Measurements from ENCODE around the gene SORCS2. TPM values are rescaled to one million over a fixed set of nuclear protein-coding genes. Genes with fewer than 3 reads are reported as not detected.

SORCS2 gene
- polyA plus RNA-seq, 1 donor from 2014 or later = 1.0 TPM

- no peaks in the 10 kb centered on the region for H3K9me3 ChIP-seq (ENCODE audit: low read length)
- no peak overlapping the region for H3K27ac ChIP-seq (ENCODE audit: low read length)
Observed at GRCh38 chr4:7172946-7173345, 19.4 kb upstream of the SORCS2 start.

DNA sequence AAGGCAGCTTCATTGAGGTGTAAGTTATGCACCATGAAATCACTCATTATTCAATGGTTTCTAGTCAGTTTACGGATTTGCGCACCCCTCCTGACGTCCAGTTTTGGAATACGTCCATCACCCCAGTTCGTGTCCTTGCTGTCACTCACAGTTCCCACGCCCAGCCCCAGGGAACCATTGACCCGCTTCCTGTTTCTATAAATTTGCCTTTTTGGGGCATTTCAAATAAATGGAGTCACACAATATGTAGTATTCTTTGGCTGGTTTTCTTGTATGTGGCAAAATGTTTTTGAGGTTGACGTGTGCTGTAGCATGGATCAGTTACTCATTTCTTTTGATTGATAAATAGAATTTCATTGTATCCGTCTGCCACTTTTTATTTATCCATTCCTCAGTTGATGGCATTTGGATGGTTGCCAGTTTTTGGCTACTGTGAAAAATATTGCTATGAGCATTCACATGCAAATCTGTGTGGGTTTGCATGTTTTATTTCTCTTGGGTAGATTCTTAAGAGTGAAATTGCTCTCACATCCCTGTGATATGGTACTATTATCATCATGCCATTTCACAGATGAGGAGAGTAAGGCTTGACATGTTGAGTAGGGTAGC is 18.4 kb upstream of the SORCS2 start:
- Histone ChIP-seq H3K9me3 (ENCODE audit: low read length) (no peaks in the 10 kb centered on the region), H3K4me2 (ENCODE audit: low read length) (no peak overlapping the region), H3K4me3 (ENCODE audit: low read length) (no peak overlapping the region), H4K20me1 (ENCODE audit: insufficient read depth) (no peaks in the 10 kb centered on the region), H3K9ac (ENCODE audit: low read length) (no peak overlapping the region), H3K27me3 (ENCODE audit: insufficient read depth, low read depth, low read length) (no peaks in the 10 kb centered on the region), H3K79me2 (replicated peaks; ENCODE audit: insufficient read depth, low read length) (no peaks in the 10 kb centered on the region), H2AFZ (ENCODE audit: low read depth, low read length) (no peak overlapping the region), H3K36me3 (ENCODE audit: insufficient read depth, low read length) (no peaks in the 10 kb centered on the region), H3F3A (ENCODE audit: insufficient read depth, low read length, poor library complexity, severe bottlenecking) (no peaks in the 10 kb centered on the region), H3K9me2 (ENCODE audit: insufficient read depth, low read length) (no peaks in the 10 kb centered on the region), H3K27ac (ENCODE audit: low read length) (no peak overlapping the region)
- TF ChIP-seq TAF1 (IDR thresholded peaks at IDR 0.05; ENCODE audit: low read depth) (no peak), SMC3 (conservative IDR thresholded peaks at IDR 0.05; ENCODE audit: poor library complexity) (no peak), RAD21 (conservative IDR thresholded peaks at IDR 0.05) (no peak), MXI1 (conservative IDR thresholded peaks at IDR 0.05; ENCODE audit: poor library complexity, severe bottlenecking) (no peak), POLR2AphosphoS5 (IDR thresholded peaks at IDR 0.05) (no peak), EZH2 (IDR thresholded peaks at IDR 0.05; ENCODE audit: borderline replicate concordance, insufficient read depth, low read length, poor library complexity, severe bottlenecking) (no peak), EP300 (conservative IDR thresholded peaks at IDR 0.05; ENCODE audit: poor library complexity, severe bottlenecking) (no peak)
- TF ChIP-seq, protein P1, sequence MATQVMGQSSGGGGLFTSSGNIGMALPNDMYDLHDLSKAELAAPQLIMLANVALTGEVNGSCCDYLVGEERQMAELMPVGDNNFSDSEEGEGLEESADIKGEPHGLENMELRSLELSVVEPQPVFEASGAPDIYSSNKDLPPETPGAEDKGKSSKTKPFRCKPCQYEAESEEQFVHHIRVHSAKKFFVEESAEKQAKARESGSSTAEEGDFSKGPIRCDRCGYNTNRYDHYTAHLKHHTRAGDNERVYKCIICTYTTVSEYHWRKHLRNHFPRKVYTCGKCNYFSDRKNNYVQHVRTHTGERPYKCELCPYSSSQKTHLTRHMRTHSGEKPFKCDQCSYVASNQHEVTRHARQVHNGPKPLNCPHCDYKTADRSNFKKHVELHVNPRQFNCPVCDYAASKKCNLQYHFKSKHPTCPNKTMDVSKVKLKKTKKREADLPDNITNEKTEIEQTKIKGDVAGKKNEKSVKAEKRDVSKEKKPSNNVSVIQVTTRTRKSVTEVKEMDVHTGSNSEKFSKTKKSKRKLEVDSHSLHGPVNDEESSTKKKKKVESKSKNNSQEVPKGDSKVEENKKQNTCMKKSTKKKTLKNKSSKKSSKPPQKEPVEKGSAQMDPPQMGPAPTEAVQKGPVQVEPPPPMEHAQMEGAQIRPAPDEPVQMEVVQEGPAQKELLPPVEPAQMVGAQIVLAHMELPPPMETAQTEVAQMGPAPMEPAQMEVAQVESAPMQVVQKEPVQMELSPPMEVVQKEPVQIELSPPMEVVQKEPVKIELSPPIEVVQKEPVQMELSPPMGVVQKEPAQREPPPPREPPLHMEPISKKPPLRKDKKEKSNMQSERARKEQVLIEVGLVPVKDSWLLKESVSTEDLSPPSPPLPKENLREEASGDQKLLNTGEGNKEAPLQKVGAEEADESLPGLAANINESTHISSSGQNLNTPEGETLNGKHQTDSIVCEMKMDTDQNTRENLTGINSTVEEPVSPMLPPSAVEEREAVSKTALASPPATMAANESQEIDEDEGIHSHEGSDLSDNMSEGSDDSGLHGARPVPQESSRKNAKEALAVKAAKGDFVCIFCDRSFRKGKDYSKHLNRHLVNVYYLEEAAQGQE (IDR thresholded peaks at IDR 0.05; ENCODE audit: borderline replicate concordance) = no peak
- TF ChIP-seq, protein P2, sequence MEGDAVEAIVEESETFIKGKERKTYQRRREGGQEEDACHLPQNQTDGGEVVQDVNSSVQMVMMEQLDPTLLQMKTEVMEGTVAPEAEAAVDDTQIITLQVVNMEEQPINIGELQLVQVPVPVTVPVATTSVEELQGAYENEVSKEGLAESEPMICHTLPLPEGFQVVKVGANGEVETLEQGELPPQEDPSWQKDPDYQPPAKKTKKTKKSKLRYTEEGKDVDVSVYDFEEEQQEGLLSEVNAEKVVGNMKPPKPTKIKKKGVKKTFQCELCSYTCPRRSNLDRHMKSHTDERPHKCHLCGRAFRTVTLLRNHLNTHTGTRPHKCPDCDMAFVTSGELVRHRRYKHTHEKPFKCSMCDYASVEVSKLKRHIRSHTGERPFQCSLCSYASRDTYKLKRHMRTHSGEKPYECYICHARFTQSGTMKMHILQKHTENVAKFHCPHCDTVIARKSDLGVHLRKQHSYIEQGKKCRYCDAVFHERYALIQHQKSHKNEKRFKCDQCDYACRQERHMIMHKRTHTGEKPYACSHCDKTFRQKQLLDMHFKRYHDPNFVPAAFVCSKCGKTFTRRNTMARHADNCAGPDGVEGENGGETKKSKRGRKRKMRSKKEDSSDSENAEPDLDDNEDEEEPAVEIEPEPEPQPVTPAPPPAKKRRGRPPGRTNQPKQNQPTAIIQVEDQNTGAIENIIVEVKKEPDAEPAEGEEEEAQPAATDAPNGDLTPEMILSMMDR (IDR thresholded peaks at IDR 0.05; ENCODE audit: poor library complexity, severe bottlenecking) = no peak

More at GRCh38 chr4:7172946-7173345, 19.4 kb upstream of the SORCS2 start:
- Histone ChIP-seq H3K9me2 (ENCODE audit: insufficient read depth, low read length) (no peaks in the 10 kb centered on the region), H3K4me3 (ENCODE audit: low read length) (no peak overlapping the region), H3K9ac (ENCODE audit: low read length) (no peak overlapping the region), H2AFZ (ENCODE audit: low read depth, low read length) (no peak overlapping the region), H3F3A (ENCODE audit: insufficient read depth, low read length, poor library complexity, severe bottlenecking) (no peaks in the 10 kb centered on the region), H4K20me1 (ENCODE audit: insufficient read depth) (no peaks in the 10 kb centered on the region), H3K79me2 (replicated peaks; ENCODE audit: insufficient read depth, low read length) (no peaks in the 10 kb centered on the region), H3K27me3 (ENCODE audit: insufficient read depth, low read depth, low read length) (no peaks in the 10 kb centered on the region), H3K4me2 (ENCODE audit: low read length) (no peak overlapping the region), H3K36me3 (ENCODE audit: insufficient read depth, low read length) (no peaks in the 10 kb centered on the region)
- TF ChIP-seq EP300 (conservative IDR thresholded peaks at IDR 0.05; ENCODE audit: poor library complexity, severe bottlenecking) = no peak
- TF ChIP-seq TAF1 (IDR thresholded peaks at IDR 0.05; ENCODE audit: low read depth) = no peak
- TF ChIP-seq RAD21 (conservative IDR thresholded peaks at IDR 0.05) = no peak
- TF ChIP-seq SMC3 (conservative IDR thresholded peaks at IDR 0.05; ENCODE audit: poor library complexity) = no peak
- TF ChIP-seq, protein P2 (IDR thresholded peaks at IDR 0.05; ENCODE audit: poor library complexity, severe bottlenecking) = no peak
- no peak for TF ChIP-seq POLR2AphosphoS5 (IDR thresholded peaks at IDR 0.05)
- TF ChIP-seq MXI1 (conservative IDR thresholded peaks at IDR 0.05; ENCODE audit: poor library complexity, severe bottlenecking) = no peak
- TF ChIP-seq, protein P1 (IDR thresholded peaks at IDR 0.05; ENCODE audit: borderline replicate concordance) = no peak
- TF ChIP-seq EZH2 (IDR thresholded peaks at IDR 0.05; ENCODE audit: borderline replicate concordance, insufficient read depth, low read length, poor library complexity, severe bottlenecking) = no peak

Measured in neural cell (in vitro differentiated cells).